ENCODE data around the gene PNISR.

DNA sequence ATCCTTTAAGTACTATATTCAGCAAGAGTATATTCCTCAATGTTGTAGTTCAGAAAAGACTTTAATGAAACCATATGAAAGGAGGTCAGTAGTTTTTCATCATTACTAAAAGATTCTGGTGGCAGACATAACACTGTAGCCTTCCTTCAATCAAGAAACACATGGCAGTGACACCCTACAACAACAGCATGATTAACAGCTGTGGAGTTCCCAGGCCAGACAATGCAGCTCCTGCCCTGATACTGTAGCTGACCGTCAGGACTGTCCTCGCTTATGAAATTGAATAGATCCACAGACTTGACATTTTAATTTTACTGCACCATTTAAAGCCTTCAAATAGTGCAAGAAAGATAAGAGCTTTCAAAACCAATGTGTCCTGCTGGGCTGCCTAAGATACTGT, 46.5 kb upstream of the PNISR start:
- TF ChIP-seq ZC3H10 (CRISPR knock-in tag; IDR thresholded peaks at IDR 0.05) (no peak), PPARA (CRISPR knock-in tag; IDR thresholded peaks at IDR 0.05; ENCODE audit: borderline replicate concordance) (no peak), ZNF8 (CRISPR knock-in tag; IDR thresholded peaks at IDR 0.05) (no peak), ARNTL (CRISPR knock-in tag; IDR thresholded peaks at IDR 0.05; ENCODE audit: borderline replicate concordance, low read depth) (no peak)
